ENCODE data around the gene CDA.
"Not testable (repeated sequence)": the region's sequence is repeated elsewhere in the genome, so short reads cannot be mapped to it uniquely, and the experiment has no call there.

CDA gene

GRCh38 chr1:20587661-20588053, 1.2 kb upstream of the CDA start:
- no peak for DNase-seq

GRCh38 chr1:20589331-20590278, 708 bp downstream of the CDA start:
- peak; percentile 88 for DNase-seq

- DNase-seq = peak; percentile 43
Measured at GRCh38 chr1:20590306-20590777, 1.4 kb downstream of the CDA start.

GRCh38 chr1:20593756-20594155, 4.9 kb downstream of the CDA start:
- no peak for DNase-seq

- DNase-seq = no peak
Measured at GRCh38 chr1:20594746-20595145, 5.8 kb downstream of the CDA start.

GRCh38 chr1:20596106-20596505, 7.2 kb downstream of the CDA start:
- DNase-seq = no peak

GRCh38 chr1:20597650-20598049, 8.8 kb downstream of the CDA start:
- DNase-seq = no peak

- DNase-seq = no peak
Measured at GRCh38 chr1:20600156-20600555, 11.3 kb downstream of the CDA start.

GRCh38 chr1:20601129-20601825, 12.4 kb downstream of the CDA start:
- DNase-seq = no peak

GRCh38 chr1:20602851-20603450, 14.1 kb downstream of the CDA start:
- DNase-seq = no peak

- peak; percentile 94 for DNase-seq
Measured at GRCh38 chr1:20603504-20604464, 14.9 kb downstream of the CDA start.

- DNase-seq = no peak
Measured at GRCh38 chr1:20604678-20605077, 15.8 kb downstream of the CDA start.

- not testable (repeated sequence) for DNase-seq
Measured at GRCh38 chr1:20606801-20607570, 18.1 kb downstream of the CDA start.

- DNase-seq = no peak
Measured at GRCh38 chr1:20609541-20609940, 20.6 kb downstream of the CDA start.

- no peak for DNase-seq
Measured at GRCh38 chr1:20610970-20611369, 22.1 kb downstream of the CDA start.

GRCh38 chr1:20611652-20612051, 22.8 kb downstream of the CDA start:
- no peak for DNase-seq

GRCh38 chr1:20612221-20612746, 23.4 kb downstream of the CDA start:
- DNase-seq = no peak

- no peak for DNase-seq
Measured at GRCh38 chr1:20614131-20614579, 25.3 kb downstream of the CDA start.

GRCh38 chr1:20615946-20616846, 27.3 kb downstream of the CDA start:
- no peak for DNase-seq

GRCh38 chr1:20616847-20617487, 28.1 kb downstream of the CDA start:
- DNase-seq = no peak
